ENCODE data around the gene LRRC75A.

LRRC75A gene

DNA sequence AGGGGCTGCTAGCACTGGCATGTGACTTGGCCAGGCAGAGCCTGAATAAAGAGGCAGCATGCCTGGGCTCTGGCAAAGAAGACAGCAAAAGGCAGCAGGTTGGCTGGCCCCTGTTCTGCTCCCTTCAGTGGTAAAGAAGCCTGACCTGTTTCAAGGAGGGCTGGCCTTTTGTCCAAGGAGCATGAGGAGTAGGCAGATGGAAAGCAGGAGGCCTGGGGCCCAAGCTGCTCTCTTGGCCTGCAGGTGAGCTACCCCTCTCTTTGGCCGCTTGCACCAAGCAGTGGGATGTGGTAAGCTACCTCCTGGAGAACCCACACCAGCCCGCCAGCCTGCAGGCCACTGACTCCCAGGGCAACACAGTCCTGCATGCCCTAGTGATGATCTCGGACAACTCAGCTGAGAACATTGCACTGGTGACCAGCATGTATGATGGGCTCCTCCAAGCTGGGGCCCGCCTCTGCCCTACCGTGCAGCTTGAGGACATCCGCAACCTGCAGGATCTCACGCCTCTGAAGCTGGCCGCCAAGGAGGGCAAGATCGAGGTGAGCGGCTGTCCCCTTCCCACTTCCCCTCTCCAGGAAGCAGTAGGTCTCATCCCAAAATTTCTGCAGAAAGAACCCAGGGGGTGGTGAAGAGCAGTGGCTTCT, 68.6 kb downstream of the LRRC75A start:
- Histone ChIP-seq H3K27ac (no peak overlapping the region), H3K9me3 (no peaks in the 10 kb centered on the region)
- TF ChIP-seq, protein P1, sequence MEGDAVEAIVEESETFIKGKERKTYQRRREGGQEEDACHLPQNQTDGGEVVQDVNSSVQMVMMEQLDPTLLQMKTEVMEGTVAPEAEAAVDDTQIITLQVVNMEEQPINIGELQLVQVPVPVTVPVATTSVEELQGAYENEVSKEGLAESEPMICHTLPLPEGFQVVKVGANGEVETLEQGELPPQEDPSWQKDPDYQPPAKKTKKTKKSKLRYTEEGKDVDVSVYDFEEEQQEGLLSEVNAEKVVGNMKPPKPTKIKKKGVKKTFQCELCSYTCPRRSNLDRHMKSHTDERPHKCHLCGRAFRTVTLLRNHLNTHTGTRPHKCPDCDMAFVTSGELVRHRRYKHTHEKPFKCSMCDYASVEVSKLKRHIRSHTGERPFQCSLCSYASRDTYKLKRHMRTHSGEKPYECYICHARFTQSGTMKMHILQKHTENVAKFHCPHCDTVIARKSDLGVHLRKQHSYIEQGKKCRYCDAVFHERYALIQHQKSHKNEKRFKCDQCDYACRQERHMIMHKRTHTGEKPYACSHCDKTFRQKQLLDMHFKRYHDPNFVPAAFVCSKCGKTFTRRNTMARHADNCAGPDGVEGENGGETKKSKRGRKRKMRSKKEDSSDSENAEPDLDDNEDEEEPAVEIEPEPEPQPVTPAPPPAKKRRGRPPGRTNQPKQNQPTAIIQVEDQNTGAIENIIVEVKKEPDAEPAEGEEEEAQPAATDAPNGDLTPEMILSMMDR (IDR thresholded peaks at IDR 0.05), result no peak

DNA sequence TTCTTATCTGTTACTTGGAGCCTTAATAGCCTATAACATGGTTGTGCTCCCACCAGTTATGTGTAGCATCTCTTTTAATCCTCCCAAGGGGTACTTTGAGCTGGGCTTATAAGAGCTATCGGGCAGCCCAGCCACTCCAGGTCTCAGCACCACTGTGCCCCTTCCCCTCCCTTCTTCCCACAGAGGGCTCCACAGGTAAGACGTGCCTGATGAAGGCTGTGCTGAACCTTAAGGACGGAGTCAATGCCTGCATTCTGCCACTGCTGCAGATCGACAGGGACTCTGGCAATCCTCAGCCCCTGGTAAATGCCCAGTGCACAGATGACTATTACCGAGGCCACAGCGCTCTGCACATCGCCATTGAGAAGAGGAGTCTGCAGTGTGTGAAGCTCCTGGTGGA, 69.6 kb downstream of the LRRC75A start:
- peaks cover 34 to 55% (median 43%) of the 10 kb centered on the region in 3 donors for H3K36me3 ChIP-seq
- DNase-seq, result no peak
- H3K9me3 ChIP-seq, result no peaks in the 10 kb centered on the region
- no peak overlapping the region for H3K27ac ChIP-seq
- peaks cover 4 to 35% (median 30%) of the 10 kb centered on the region in 4 donors for H3K4me1 ChIP-seq
- H3K4me3 ChIP-seq, result no peak overlapping the region
- intact Hi-C loops (cut with DNase I; ENCODE audit: low total_unique reads), result no loop called here
- H3K27me3 ChIP-seq, result no peaks in the 10 kb centered on the region
- TF ChIP-seq, protein P1 (IDR thresholded peaks at IDR 0.05), result no peak

More for the DNA sequence above, 68.6 kb downstream of the LRRC75A start:
- Histone ChIP-seq H3K27me3 (no peaks in the 10 kb centered on the region), H3K4me3 (no peak overlapping the region), H3K36me3 (peaks cover 43 to 58% (median 43%) of the 10 kb centered on the region in 3 donors), H3K4me1 (peaks cover 4 to 26% (median 22%) of the 10 kb centered on the region in 4 donors)
- DNase-seq, result no peak
- intact Hi-C loops (cut with DNase I; ENCODE audit: low total_unique reads), result no loop called here

DNA sequence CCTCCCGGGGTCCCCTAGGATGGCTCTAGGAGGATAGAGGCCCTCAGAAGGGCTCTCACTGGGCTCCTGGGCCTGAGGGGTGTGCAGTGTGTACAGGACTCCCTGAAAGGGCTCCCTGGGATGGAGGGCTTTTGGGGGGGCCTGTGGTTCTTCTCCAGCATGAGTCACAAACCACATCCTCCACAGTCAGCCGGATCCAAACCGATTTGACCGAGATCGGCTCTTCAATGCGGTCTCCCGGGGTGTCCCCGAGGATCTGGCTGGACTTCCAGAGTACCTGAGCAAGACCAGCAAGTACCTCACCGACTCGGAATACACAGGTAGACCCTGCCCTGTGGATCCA, 72.1 kb downstream of the LRRC75A start:
- TF ChIP-seq, protein P1 (IDR thresholded peaks at IDR 0.05), result no peak
- H3K27ac ChIP-seq, result peak overlapping the region; percentile 92 to 93
- no peaks in the 10 kb centered on the region for H3K9me3 ChIP-seq
- H3K27me3 ChIP-seq, result no peaks in the 10 kb centered on the region
- no peak overlapping the region for H3K4me3 ChIP-seq
- peaks cover 21 to 32% (median 23%) of the 10 kb centered on the region in 3 donors for H3K36me3 ChIP-seq
- intact Hi-C loops (cut with DNase I; ENCODE audit: low total_unique reads), result no loop called here
- peaks cover 4 to 48% (median 38%) of the 10 kb centered on the region in 4 donors for H3K4me1 ChIP-seq
- DNase-seq, result no peak

DNA sequence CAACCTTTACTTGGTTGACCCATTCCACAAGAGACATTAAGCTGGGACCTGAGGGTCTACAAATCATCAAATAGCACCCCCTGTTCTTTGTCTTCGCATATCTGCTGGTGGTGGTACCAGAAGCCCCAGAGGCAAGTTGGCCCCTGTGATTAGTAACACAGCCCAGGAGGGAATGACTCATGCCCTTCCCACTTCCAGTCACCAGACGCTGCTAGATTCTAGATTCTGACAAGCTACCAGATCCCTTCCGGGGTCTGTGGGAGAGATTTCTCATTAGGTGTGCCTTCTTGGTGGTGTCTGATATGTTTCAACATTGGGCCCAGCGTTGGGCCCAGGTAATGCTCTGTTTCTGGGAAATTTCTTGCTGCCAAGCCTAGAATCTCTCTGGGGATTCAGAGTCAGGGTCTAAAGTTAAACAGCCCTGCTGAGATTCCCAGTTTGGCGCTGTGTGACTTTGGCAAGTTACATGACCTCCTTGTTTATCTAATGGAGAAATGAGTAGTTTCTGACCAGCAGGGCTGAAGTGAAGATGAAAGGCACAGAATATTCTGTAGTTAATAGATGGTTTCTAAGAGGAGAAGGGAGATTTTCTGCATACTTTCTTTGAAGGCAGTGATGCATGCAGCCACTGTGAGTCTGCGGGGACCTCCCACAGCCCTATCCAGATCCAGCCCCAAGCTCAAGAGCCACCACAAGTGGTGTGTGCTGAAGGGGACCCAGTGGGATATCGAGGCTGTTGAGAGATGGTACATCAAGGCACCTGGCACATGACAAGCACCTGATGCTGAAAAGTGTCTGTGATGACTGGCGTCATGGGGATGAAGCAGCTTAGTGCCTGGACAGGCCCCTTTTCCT, 72.7 kb downstream of the LRRC75A start:
- H3K27me3 ChIP-seq, result no peaks in the 10 kb centered on the region
- no peak overlapping the region for H3K4me3 ChIP-seq
- H3K4me1 ChIP-seq, result peaks cover 4 to 51% (median 39%) of the 10 kb centered on the region in 4 donors

DNA sequence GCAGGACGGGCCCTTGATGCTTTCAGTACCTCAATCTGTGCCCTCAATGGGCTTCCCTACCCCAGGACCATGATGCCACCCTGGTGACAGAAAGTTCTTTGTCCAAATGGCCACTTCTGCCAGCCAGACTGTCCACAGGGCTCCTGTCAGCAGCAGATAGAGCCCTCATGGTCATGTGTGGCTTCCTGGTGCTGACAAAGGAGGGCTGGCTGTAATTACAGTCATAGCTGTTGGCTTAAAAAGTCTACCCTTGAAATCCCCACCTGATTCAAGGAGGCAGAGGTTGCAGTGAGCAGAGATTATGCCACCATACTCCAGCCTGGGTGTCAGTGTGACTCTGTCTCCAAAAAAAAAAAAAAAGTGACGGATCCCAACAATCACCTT, 73.3 kb downstream of the LRRC75A start:
- Histone ChIP-seq H3K36me3 (peaks cover 15 to 24% (median 21%) of the 10 kb centered on the region in 3 donors), H3K4me3 (no peak overlapping the region), H3K27me3 (no peaks in the 10 kb centered on the region), H3K4me1 (peaks cover 4 to 51% (median 39%) of the 10 kb centered on the region in 4 donors), H3K9me3 (no peaks in the 10 kb centered on the region), H3K27ac (peak overlapping the region; percentile 92 to 93)
- intact Hi-C loops (cut with DNase I; ENCODE audit: low total_unique reads), result no loop called here
- no peak for DNase-seq
- TF ChIP-seq, protein P1 (IDR thresholded peaks at IDR 0.05), result no peak

More for the DNA sequence above, 72.7 kb downstream of the LRRC75A start:
- H3K27ac ChIP-seq, result peak overlapping the region; percentile 92 to 93
- H3K9me3 ChIP-seq, result no peaks in the 10 kb centered on the region
- TF ChIP-seq, protein P1 (IDR thresholded peaks at IDR 0.05), result no peak
- peak; percentile 72 to 85 for DNase-seq
- intact Hi-C loops (cut with DNase I; ENCODE audit: low total_unique reads), result no loop called here
- peaks cover 21 to 30% (median 21%) of the 10 kb centered on the region in 3 donors for H3K36me3 ChIP-seq

All from tibial artery (tissue), 4 donors.